WTC11 (cell line): ENCODE data around the gene CEP70.

Source experiments
- ATF3 ChIP-seq: sonication (generic); formaldehyde crosslinking; conservative IDR thresholded peaks from 2 replicates; pipeline ENCODE4 v1.8.1; 2022; ENCODE audit warnings: mild to moderate bottlenecking, missing genetic modification reagents
- ATF6 ChIP-seq: sonication (generic); formaldehyde crosslinking; IDR thresholded peaks from 2 replicates; pipeline ENCODE4 v1.8.1; 2023; ENCODE audit warnings: mild to moderate bottlenecking, missing genetic modification reagents
- CTCF ChIP-seq: fragments of 200-600 bp; IDR thresholded peaks from 2 replicates; pipeline ENCODE4 v1.8.0; 2022; ENCODE audit warnings: antibody characterized with exemption
- MAX ChIP-seq: sonication (generic); formaldehyde crosslinking; IDR thresholded peaks from 2 replicates; pipeline ENCODE4 v1.8.0; 2022; ENCODE audit warnings: mild to moderate bottlenecking, missing genetic modification reagents
- RELA ChIP-seq: sonication (generic); formaldehyde crosslinking; IDR thresholded peaks from 2 replicates; pipeline ENCODE4 v1.8.1; 2022; ENCODE audit warnings: missing genetic modification reagents, mild to moderate bottlenecking, borderline replicate concordance
- ZNF138 ChIP-seq: sonication (generic); formaldehyde crosslinking; conservative IDR thresholded peaks from 2 replicates; pipeline ENCODE4 v1.8.1; 2022; ENCODE audit warnings: mild to moderate bottlenecking, moderate library complexity, missing genetic modification reagents

- no peak for TF ChIP-seq ATF3 (CRISPR knock-in tag)
- no peak for TF ChIP-seq CTCF
- no peak for TF ChIP-seq RELA (CRISPR knock-in tag)
- TF ChIP-seq ATF6 (CRISPR knock-in tag): no peak
- TF ChIP-seq MAX (CRISPR knock-in tag): no peak
- no peak for TF ChIP-seq ZNF138 (CRISPR knock-in tag)
Measured at GRCh38 chr3:138569090-138569489, 25.0 kb downstream of the CEP70 start.
